ENCODE data around the gene BBS1.
A peak's percentile ranks its signal among the peaks of the same experiment; 100 is the strongest.
"Not testable (repeated sequence)": the region's sequence is repeated elsewhere in the genome, so short reads cannot be mapped to it uniquely, and the experiment has no call there.

Gene BBS1

DNA sequence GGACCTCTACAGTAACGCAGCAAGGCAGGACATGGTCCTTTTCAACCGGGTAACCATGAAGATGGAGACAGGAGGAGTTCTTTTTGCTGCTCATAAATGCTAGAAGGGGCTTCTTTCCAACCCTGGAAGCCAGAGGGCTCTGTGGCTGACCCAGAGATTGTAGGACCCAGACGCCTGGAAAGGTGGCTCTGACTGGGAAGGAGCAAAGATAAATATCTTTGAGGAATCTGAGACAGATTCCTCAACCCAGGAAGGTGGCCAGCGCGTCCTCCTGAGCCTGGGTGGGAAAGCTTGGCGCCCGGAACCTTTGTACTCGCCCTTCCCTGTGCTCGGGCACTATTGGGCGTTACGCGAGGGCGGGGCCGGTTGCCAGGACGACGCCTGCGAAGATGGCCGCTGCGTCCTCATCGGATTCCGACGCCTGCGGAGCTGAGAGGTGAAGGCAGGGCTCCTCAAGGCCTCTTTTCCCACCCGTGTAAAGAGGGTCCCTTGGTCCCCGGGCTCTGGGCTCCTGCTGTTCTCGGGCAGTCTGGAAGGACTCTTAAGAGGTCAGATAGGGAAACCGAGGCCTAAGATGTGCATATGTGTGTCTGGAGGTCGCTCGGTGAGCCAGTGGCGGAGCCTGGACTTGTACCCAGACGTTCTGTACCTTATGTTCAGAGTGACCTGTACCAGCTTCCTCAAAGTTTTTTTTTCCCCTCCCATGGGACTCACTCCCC is at the start of gene BBS1:
Gene BBS1, plus strand, starts transcription at position 365 of the 719 bp plus-strand sequence. Its CDS starts 25 bp downstream, at position 390.
- peak; percentile 68 for DNase-seq

DNA sequence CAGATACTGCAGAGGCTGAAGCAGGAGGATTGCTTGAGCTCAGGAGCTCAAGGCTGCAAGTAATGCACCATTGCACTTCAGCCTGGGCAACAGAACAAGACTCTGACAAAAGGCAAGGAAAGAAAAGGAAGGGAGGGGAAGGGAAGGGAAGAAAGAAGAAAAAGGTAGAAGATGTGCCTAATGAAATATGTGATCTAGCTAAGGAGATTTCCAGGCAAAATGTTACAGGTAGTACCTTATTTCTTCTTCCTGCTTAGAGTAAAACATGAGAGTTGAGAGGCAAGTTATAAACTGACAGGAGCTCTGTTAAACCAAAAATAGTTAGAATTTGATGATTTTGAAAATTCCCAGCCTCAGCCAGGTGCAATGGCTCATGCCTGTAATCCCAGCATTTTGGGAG is 48.4 kb upstream of the BBS1 start:
- no peak for DNase-seq

DNA sequence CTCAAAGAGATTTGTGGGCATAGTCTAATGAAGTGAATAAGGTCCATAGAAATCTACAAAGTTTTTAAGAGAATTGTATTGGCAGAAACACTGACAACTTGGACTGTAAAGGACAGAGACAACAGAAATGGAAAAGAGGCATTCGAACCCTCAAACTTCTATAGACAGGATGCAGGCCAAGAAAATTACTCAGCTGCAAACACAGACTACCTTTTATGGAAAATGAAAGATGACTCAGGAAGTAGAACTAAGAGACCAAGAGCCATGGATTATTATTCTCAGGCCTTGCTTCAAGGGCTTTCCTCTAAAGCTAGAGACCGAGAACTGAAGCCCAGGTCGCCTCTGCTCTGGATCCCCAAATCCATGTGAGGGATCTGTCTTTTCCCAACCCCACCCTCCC is 47.5 kb upstream of the BBS1 start:
- no peak for DNase-seq

DNA sequence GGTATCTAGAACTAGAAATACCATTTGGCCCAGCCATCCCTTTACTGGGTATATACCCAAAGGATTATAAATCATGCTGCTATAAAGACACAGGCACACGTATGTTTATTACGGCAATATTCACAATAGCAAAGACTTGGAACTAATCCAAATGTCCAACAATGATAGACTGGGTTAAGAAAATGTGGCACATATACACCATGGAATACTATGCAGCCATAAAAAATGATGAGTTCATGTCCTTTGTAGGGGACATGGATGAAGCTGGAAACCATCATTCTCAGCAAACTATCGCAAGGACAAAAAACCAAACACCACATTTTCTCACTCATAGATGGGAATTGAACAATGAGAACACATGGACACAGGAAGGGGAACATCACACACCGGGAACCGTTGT is 46.3 kb upstream of the BBS1 start:
- DNase-seq = not testable (repeated sequence)

DNA sequence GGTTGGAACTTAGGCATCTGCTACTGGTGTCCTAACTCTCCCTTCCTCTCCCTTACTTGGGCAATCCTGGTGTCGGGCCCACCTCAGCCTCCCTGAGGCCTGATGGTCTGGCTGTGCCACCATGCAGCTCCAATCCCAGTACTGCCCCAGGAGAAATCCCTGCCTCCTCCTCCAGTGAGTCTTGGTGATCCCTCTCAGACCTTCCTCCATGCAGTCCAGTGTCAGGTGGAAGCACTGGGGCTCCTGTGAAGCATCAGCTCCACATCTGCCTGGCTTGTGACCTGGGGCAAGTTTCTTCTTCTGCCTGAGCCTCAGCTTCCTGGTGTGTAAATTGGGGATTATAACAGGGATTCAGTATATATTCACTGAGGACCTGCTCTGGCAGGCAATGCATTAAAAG is 45.5 kb upstream of the BBS1 start:
- no peak for DNase-seq

DNA sequence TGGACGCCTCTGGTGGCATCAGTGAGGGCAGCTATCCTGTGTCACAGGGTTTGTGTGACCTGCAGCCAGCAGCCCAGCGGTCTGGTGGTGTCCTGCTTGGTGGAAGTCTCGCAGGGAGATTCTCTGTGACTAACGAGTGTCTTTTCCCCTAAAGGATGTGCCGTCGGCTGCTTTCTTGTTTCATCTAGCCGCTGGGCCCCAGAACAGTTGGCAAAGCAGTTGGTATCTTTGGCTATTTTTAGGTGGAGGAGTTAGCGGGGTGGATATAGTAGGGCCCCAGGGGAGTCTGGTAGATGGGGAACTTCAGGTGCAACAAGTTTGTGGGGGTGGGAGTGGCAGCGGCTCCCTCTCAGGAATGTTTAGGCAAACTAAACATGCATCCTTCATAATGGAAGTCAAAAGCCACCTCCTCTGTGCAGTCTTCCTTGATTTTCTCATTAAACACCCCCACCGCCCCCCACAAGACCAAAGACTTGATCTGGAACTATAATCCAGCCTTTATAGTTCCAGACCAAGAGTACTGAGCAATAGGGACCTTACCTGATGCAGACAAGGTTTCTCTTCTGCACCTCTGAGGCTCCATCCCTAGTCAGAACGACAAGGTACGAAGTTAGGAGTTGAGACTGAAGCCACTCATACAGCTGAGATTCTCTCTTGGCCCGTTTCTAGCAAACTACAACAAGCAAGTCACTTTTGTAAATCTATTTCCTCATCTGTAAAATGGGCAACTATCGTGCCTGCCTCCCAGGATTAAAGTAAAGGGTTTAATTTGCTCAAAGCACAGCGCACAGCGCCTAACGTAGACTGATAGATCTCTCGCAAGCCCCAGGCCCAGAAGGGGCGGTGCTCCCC is 44.8 kb upstream of the BBS1 start:
- DNase-seq = no peak

DNA sequence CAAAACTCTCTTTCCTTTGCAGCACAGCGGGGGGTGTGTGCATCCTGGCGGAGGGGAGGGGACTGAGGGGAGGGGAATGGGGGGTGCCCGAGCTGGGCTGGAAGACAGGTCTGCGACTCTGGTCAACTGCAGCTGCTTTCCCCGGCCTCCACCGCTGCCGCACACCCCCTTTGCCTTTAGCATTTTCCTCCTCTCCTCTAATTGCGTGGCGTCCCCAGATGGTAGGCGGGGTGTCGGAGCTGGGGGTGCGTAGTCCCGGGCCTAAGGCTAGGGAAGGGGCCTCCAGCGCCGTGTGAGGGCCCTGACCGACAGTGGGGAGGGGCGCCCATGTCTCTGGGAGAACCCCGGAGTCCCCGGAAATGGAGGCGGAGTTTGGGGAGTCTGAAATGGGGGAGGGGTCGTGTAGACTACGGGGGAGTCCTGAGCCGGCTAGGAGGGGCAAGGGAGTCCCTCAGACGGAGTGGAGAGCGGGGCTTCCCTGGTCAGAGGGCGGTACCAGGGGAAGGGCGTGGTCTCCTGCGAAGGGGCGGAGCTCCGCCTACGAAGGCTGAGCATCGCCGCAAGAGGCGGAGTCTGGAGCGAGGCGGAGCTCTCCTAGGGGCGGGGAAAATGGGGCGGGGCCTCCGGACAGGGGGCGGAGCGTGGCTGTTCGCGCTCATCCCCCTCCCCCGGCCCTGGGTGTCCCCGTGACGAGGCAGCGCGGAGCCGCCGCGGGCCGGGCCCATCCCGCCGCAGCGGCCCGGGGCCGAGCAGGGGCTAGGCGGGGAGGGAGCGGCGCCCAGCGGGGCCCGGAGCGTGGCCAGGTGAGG is 44.0 kb upstream of the BBS1 start, which contains the start of gene PELI3:
Gene PELI3, plus strand, starts transcription at position 681 of the 809 bp plus-strand sequence. CDS start 1,224 bp downstream, outside the sequence.
- DNase-seq = peak; percentile 69

DNA sequence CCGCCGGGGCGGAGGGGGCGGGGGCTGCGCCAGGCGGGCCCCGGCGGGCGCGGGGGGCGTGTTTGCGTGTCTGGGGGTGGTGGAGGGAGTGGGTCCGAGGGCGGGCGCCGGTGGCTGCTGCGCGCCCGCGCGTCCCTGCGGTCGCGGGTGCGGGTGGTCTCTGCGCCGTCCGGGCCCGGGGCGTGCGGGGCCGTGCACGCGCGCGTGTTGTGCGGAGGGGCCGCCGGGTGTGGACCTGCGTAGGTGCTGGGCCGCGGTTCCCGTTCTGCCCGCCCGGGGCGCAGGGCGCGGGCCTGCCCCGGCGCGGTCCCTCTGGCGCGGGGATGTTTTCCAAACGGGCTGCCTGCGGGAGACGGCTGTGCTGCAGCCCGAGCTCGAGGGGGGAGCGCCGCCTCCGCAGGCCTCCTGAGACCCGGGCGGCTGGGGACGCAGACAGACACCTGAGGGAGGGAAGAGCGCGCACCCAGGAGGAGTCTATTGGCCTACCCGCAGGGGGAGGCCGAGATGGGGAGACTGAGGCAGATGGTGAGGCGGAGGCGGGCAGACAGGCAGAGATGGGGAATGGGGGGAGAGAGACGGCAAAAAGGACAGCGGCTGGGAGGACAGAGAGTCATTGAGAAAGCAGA is 43.3 kb upstream of the BBS1 start:
- peak; percentile 10 for DNase-seq

DNA sequence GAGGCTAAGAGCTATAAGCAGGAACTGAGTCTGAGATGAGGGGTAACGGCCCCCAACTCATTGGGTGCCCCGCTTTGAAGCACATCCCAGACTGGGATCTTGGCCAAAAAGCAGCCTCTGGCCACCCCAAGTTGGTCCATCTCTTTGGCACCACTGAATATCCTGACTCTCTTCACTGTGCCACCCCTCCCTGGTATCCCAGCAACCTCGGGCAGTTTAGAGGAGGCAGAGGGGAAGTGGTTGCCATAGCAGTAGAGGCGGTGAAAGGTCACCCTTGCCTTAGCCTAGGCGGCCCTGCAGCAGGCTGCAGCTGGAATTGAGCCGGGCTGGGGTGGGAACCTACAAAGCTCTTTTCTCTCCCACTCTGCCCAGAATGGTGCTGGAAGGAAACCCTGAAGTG is 42.7 kb upstream of the BBS1 start:
- no peak for DNase-seq

DNA sequence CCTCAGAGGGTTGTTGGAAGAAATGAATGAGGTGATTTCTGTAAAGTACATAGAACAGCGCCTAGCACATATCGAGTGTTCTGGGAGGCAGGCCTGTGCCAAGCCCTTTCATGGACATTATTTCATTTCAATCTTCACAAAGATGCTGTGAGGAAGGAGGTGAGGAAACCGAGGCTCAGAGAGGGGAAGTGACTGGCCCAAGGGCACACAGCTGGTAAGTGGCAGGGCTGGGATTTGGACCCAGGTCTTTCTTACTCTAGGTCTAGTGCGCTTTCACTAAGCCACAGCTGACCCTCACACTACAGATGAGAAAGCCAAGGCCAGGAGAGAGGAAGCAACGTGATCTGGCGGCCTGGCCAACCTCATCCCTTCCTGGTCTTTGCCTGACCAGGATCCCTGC is 41.7 kb upstream of the BBS1 start:
- DNase-seq = no peak

DNA sequence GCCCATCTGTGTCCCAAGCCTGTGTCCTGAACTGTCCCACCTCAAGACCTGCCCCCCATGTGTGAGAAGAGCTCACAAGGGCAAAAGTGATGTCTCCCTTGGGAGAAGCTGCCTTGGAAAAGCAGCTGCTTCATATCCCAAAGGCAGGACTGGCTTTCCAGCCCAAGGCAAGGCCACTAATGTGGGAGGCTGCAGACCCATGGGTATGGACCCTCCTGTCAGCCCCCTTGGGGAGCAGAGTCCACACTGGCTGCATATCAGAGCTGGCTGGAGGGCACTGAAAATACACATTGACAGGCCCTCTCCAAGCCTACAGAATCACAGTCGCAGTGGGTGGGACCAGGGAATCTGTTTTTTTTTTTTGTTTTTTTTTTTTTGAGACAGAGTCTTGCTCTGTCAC is 41.0 kb upstream of the BBS1 start:
- DNase-seq = no peak

DNA sequence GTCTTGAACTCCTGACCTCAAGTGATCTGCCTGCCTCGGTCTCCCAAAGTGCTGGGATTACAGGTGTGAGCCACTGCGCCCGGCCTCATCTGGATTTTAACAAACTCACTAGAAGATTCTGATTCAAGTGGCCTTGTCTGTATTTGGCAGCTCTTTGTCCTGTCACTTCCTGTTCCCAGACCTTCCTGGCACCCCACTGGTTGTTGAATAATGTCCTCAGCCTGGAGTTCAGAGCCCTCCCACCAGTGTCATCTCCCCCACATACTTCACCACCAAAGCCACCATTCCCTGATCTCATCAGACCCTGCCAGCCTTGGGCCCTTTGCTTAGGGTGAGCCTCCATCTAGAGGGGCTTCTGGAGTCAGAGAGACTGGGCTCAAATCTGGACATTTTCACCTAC is 40.4 kb upstream of the BBS1 start:
- no peak for DNase-seq

DNA sequence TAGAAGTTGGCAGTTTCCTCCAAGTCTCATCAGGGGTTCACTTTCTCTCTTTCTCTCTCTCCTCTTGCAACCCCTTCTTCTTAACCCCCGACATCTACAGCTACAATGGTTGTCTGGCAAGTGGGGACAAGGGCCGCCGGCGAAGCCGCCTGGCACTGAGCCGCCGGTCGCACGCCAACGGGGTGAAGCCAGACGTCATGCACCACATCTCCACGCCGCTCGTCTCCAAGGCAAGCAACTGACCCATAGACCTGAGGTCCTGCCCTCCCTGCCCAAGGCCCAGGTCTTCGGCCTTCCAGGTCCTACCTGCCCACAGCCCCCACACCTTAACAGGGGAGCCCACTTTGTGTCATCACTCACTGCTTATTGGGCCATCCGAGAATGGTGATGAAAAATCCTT is 39.3 kb upstream of the BBS1 start:
- no peak for DNase-seq

DNA sequence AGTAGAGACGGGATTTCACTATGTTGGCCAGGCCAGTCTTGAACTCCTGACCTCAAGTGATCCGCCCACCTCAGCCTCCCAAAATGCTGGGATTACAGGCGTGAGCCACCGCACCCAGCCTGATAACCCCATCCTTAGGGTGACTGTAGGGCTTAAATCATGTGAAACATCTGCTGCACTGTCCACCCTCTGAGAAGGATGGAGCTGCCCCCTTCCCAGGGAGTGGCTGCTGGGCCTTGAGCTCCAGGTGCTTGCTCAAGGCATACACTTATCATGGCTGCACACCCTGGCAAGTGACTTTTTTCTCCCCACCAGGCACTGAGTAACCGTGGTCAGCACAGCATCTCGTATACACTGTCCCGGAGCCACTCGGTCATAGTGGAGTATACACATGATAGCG is 38.4 kb upstream of the BBS1 start:
- no peak for DNase-seq

DNA sequence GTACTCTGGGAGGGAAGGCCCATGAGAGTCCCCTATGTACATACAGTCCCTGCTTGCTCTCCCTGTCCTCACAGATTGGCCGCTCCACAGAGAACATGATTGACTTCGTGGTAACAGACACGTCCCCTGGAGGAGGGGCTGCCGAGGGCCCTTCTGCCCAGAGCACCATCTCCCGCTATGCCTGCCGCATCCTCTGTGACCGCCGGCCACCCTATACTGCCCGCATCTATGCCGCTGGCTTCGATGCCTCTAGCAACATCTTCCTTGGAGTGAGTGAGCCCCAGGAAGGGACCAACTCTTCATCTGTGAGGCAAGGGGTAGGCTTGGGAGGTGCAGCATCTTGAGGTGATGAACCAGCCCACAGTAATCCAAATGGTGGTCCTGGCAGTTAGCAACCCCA is 37.3 kb upstream of the BBS1 start:
- no peak for DNase-seq

DNA sequence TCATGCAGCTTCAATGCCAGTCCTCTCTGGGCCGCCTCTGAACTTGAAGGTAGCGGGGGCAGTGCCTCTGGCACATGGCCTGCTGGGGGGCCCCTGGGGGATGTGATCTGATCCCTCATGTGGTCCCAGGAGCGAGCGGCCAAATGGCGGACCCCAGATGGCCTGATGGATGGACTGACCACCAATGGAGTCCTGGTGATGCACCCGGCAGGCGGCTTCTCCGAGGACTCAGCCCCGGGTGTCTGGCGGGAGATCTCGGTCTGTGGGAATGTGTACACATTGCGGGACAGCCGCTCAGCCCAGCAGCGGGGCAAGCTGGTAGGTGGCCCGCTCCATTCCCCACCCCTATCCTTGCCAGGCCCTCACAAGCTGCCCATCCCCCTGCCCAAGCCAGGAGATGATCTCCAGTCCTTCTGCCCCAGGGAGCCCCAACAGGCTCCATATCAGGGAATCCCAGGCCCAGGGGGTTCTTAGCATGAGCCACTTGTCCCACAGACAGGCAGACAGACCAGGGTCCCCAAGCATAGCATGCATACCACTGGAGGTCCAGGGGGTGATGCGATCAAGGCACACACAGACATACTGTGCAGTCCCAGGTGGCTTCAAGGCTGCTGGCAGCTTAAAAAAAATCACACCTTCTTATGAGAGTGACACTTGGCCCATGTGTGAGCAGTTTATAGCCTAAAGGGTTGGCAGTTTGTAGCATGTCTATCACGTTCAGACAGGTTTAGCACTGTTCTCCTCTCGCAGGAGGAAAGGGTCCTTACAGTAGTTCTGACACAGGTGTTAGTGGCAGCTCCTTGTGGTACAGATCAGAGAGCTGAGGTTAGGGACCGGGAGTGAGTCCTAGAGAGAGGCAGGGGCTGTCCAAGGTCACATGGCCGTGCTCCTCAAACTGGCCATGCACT is 36.6 kb upstream of the BBS1 start:
- no peak for DNase-seq

DNA sequence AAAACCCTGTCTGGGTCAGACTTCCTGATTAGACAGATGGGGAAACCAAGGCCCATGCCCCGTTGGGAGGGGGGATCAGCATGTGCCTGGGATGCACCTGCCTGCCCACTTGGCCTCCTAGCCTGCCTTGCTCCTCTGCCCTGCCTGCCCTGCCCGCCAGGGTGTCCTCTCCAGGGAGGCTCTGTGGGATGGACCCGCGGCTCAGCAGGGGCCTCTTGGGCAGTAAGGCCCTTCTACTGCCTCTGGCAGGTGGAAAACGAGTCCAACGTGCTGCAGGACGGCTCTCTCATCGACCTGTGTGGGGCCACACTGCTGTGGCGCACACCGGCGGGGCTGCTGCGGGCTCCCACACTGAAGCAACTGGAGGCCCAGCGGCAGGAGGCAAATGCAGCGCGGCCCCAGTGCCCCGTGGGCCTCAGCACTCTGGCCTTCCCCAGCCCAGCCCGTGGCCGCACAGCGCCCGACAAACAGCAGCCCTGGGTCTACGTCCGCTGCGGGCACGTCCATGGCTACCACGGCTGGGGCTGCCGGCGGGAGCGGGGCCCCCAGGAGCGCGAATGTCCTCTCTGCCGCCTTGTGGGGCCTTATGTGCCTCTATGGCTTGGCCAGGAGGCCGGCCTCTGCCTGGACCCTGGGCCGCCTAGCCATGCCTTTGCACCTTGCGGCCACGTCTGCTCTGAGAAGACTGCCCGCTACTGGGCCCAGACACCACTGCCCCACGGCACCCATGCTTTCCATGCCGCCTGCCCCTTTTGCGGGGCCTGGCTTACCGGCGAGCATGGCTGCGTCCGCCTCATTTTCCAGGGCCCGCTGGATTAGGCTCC is 34.9 kb upstream of the BBS1 start:
- DNase-seq = no peak

DNA sequence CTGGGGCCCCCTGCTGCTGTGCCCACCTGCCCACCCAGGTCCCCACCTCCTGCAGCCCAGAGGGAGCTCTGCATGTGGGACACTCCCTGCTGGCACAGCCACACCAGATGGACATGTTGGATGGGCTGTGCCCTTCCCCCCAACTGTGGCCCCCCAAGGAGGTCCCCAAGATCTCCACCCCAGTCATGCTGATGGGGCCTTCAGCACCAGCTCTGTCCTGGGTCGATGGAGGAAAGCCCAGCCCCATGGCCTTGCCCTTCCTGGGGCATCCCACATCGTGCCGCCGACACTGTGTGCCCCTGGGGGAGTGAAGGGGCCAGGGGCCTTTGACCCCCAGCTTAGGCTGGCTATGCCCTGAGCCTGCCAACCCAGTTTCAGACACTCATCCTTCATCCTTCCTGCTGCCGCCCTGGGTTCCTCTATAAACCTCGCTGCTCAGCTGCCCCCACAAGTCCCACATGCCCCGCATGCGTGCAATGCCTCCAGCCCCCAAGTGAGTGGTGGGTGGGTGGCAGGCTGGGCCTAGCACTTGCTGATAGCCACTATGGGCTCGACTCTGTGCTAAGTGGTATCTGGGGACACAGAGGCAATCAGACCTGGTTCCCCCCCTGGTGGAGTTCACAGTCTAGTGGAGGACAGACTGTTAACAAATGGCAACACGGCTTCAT is 34.1 kb upstream of the BBS1 start:
- DNase-seq = no peak

DNA sequence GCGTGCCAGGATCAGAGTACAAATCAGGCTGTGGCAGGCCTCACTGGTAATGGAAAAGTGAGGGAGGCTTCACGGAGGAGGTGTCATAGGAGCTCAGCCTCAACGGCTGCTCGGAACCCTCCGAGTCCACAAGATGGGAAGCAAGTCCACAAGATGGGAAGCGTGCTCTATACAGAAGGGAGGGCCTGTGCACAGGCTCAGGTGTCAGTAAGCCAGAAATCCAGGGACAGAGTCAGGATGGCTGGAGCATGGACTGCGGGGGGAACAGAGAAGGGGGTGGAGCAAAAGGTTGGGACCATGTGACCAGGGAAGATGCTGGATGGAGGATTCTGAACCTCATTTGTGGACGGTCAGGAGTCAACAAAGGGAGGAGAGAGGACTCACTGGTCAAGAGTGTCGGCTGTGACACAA is 33.6 kb upstream of the BBS1 start:
- no peak for DNase-seq
